HG03196 (cell line): ENCODE results near the gene SYNDIG1.

Source experiments
- ATAC-seq: cut with Tn5 transposase; IDR thresholded peaks from one replicate; pipeline ENCODE4 v1.9.1; 2021; ENCODE audit not compliant: unreplicated experiment

The SYNDIG1 gene

DNA sequence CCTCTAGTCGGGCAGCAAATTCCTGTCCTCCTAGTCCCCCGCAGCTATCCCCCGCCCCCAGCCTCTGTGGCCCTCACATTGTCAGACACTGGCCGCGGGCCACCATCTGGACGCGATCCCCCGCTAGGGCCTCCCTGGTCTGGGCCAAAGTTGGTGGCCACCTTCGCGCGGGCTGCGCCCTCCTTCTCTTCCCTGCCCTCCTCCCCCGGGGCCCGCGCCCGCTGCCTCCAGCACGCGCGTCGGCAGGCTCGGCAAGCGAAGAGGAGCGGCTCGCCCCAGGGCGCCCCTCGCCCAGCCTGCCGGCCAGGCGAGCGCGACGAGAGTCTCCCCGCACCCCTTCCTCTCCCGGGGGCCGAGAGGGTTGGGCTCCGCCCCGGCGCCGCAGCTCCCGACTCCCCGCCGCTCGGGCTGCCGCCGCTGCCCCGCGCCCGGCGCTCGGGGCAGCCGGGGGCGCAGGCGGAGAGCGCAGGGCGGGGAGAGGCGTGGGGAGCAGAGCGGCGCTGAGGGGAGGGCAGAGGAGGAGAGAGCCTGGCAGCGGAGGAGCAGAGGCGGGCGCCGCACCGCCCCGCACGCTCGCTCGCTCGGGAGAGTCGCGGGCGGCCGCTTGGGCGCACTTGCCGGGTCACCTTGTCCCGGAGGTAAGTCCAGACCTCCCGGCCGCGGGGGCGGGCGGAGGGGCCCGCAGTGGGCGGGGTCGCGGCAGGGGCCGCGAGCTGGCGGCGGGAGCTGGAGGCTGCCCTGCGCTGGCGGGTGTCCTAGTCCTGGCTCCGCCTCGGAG is at the start of gene SYNDIG1:
TSS of gene SYNDIG1 (plus strand) at position 514 of the 778 bp plus-strand sequence. CDS start 73,469 bp downstream, outside the sequence.
- no peak for ATAC-seq

DNA sequence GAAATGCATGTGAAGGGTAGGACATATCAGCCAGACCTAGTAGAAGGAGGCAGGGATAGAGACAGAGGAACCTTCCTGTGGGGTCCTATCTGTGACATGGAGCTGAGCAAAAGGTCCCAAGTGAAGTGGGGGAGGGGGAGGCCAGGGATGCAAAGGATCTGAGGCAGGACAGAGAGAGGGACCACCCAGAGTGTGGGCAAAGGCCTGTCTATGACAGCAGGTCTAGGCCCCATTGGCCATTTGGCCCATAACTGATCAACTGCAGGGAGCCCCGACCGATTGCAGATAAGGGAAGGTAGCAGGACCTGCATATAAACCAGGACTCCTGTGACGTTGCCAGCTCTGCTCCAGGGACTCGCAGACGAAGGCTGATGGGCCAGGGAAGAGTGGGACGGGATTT is 49.6 kb upstream of the SYNDIG1 start:
- ATAC-seq, result no peak

GRCh38 chr20:24420567-24420966 is 48.9 kb upstream of the SYNDIG1 start:
- no peak for ATAC-seq

- no peak for ATAC-seq
Measured at GRCh38 chr20:24421071-24421470, 48.4 kb upstream of the SYNDIG1 start.

GRCh38 chr20:24422091-24422760 is 47.2 kb upstream of the SYNDIG1 start:
- ATAC-seq, result no peak

DNA sequence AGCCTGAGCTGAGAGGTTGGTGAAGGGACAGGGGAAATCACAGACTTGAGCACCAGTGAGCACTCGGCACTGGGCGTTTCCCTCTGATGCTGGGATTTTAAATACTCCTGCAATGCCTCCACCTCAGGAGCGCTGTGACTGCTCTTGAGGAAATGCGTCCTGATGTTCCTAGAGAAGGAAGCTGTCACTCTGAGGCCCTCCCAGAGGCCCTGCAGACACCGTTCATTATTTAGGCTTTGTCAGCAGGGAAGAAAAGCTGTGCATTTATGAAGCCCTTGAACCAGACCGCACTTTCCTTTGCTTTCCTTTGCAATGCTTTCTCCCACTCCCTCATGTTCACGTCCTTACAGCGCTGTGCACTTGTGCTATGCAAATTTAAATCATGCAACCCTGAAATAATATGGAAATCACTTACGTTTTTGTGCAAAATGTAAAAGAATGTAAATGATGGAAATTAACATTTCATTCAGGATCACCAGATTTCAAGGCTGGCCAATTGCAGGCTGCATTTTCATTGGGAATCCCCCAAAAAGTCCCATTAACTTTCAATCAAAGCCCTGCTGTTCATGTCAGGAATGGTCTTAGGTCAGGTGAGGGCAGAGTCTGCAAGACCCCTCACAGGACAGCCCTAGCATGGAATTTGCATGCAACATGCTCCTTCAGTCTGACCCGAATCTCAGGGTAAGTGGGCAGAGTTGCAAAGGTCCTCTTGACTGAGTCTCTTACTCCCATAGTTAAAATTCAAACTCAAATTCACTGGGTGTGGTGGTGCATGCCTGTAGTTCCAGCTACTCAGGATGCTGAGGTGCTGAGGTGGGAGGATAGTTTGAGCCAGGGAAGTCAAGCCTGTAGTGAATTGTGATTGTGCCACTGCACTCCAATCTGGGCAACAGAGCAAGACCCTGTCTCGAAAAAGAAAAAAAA is 45.8 kb upstream of the SYNDIG1 start:
- ATAC-seq, result no peak

GRCh38 chr20:24425523-24426135 is 43.8 kb upstream of the SYNDIG1 start:
- ATAC-seq, result no peak

- ATAC-seq, result no peak
Measured at GRCh38 chr20:24431279-24432045, 38.0 kb upstream of the SYNDIG1 start.

- no peak for ATAC-seq
Measured at GRCh38 chr20:24432046-24432442, 37.4 kb upstream of the SYNDIG1 start.

DNA sequence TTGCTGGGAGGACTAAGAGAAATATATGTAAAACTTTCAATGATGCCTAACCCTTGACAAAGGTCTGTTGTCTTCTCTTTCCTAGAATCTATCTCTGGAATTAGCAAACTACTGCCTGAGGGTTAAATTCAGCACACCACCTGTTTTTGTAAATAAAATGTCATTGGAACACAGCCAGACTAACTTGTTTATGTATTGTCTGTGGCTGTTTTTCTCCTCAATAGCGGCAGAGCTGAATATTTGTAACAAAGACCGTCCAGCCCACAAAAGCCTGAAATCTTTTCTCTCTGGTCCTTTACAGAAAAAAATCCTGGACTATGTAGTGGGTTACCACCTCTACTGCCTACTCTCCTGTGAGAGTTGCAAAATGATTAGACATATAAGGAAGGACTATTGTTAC is 33.3 kb upstream of the SYNDIG1 start:
- no peak for ATAC-seq

DNA sequence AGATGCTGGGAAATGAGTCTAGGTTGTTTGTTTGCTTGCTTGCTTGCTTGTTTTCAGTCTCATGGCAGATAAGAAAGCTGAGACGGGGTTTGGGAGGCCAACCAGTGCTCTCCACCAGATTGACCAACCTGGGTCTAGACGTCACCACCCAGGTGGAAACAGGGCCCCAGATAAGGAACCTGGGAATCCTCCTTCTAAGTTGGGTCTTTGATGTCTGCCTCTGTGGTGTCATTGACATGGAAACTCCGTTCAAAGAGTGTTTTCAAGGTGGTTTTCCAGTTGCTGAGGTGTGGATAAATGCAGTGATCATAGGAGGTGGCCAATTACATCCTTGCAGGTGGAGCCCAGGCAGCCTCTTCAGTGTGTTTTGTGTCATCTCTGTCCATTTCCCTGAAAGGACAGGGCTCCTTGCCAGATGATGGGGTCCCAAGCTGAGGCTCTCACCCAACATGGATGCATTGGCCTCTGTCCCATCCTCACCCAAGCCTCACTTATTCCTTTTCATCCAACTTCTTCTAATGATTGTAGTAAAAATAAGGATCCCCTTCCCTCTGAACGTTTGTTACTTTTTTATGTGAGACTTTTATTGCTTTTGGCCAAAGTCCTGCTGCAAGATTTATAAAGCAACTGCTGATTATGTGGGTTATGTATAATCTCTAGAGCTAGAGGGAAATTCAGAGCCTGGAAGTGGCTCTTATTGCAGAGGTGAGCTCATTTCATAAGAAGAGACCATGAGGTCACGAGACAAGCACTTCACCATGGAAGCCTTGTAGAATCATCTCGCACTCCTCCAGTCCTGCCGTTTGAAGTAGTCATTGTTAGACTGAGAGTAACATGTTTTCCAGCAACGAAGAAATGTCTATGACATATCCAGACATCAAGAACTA is 32.0 kb upstream of the SYNDIG1 start:
- ATAC-seq, result no peak

DNA sequence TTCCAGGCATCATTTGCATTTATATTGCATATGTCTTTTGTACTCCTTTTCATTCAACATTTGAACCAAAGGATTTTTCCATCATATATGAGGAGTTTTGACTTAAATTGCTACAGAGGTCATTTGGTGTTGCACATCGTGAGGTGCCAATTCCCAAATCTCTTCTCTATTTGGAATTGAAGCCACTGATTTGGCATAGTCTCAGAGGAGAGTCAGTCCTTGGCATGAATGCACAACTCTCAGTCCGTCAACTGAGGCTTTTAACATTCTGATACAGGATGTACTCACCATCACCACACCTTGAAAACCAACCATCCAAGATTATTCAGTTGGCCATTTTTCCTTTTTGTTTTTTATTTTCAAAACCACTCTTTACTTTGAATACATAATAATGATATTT is 31.1 kb upstream of the SYNDIG1 start:
- ATAC-seq, result no peak

DNA sequence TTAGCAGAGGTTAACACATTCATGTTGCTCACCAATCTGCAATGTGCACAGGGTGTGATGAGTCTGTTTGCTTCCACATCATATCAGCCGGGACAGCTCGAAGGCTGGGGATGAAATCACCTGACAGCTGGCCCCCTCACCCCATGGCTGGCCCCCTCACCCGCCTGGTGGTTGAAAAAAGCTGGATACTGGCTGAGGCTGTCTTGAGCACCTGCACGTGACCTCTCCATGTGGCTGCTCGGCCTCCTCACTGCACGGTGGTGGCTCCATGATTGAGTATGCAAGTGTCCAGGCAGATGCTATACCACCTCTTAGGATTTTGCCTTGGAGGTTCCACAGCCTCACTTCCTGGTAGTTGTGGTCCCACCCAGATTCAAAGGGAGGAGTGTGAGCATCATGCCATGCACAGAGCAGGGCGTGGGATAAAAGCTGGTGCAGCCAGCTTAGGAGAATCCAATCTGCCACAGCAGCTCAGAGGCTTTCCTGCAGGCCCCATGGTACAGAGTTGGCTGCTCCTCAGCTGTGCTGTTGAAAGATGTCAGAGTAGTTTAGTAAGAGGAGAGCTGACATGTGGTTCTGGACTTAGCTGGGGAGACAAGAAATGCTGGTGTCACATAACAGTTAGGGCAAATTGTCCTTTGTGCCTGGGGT is 29.6 kb upstream of the SYNDIG1 start:
- ATAC-seq, result no peak

- no peak for ATAC-seq
Measured at GRCh38 chr20:24441661-24442060, 27.8 kb upstream of the SYNDIG1 start.

DNA sequence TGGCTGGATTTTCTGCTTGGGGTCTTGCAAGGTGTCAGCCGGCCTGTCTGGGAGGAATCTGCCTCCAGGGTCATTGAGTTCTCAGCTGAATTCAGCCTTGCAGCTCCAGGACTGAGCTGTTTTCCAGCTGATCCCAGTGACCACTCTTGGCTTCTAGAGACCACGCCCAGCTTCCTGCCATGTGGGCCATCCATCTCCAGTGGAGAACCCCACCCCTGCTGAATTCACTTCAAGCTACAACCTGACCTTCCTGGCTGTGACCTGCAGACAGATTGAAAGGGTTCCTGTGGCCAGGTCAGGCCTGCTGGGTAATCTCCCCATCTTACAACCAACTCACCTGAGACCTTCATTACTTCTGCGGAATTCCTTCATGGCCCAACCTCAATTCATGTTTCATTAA is 26.5 kb upstream of the SYNDIG1 start:
- ATAC-seq, result no peak

GRCh38 chr20:24443436-24443835 is 26.0 kb upstream of the SYNDIG1 start:
- ATAC-seq, result no peak

DNA sequence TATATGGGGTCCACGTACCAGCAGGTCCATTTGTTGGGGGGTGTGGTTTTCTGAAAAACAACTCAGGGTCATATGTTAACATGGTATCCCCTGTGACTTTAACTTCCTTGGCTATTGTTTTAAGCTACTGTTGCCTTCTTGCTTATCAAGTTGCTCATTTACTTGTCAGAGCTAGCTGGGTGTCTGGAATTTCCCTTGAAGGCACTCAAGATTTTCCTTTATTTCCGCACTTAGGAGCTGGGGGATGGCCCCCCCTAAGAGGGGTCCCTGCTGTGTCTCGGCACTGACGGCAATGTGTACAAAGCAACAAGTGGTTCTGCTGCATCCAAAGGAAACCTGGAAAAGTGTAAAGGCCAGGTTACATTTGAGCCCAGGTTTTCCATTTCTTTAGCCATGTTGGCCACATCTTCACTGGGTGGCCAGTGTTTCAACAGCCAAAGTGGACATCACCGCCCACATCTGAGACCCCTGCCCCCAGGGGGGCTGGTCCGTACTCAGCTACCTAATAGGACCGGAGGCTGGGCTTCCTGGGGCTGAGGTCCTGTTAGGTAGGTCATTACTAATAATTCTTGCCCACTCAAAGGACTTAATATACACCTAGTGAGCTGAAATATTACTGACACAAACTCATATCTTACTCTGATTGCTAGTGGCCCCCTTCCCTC is 24.8 kb upstream of the SYNDIG1 start:
- ATAC-seq, result no peak

DNA sequence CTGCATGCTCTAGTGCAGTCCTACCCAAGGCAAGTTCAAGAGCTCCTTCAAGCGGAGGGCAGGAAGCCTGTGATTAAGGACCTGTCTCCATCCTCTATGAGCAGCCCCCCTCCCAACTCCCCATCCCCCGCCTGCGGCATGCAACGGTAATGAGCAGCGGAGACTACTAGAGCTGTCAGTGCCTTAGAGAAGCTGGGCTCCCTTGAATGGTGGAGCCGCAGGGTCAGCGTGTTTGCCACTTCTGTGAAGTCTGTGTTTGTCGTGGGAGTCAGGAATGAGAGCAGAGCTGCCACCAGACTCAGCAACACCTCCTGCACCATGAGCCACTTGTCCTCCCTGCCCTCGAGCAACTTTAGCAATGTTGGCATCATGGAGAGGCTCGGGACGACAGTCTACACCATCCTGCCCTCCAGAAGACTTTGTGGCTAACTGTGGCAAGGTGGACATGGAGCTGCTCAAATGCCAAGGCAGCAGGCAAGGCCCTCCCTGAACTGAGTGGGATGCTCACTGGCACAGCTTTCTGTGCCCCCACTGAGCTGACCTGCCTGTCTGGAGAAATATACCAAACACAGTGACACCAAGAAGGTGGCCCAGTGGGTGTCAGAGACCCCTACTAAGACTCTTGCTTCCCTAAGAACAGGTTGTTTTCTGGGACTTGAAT is 23.8 kb upstream of the SYNDIG1 start:
- ATAC-seq, result no peak
